ENCODE measurements around the gene SMC1B.
"Not testable (repeated sequence)": the region's sequence is repeated elsewhere in the genome, so short reads cannot be mapped to it uniquely, and the experiment has no call there.

SMC1B gene

GRCh38 chr22:45302751-45303150, 110.6 kb downstream of the SMC1B start:
- DNase-seq (ENCODE audit: low spot score) = no peak
- TF ChIP-seq CTCF (IDR thresholded peaks at IDR 0.05; ENCODE audit: extremely low read depth, missing control alignments) = no peak

GRCh38 chr22:45298934-45299505, 114.4 kb downstream of the SMC1B start:
- DNase-seq (ENCODE audit: low spot score) = no peak
- no peak for TF ChIP-seq CTCF (IDR thresholded peaks at IDR 0.05; ENCODE audit: extremely low read depth, missing control alignments)

- no peak for DNase-seq (ENCODE audit: low spot score)
- TF ChIP-seq CTCF (IDR thresholded peaks at IDR 0.05; ENCODE audit: extremely low read depth, missing control alignments) = no peak
These were observed 116.6 kb downstream of the SMC1B start for GRCh38 chr22:45296628-45297297.

- no peak for DNase-seq (ENCODE audit: low spot score)
- TF ChIP-seq CTCF (IDR thresholded peaks at IDR 0.05; ENCODE audit: extremely low read depth, missing control alignments) = no peak
These were observed 117.9 kb downstream of the SMC1B start for GRCh38 chr22:45295492-45295891.

GRCh38 chr22:45295004-45295403, 118.4 kb downstream of the SMC1B start:
- not testable (repeated sequence) for DNase-seq (ENCODE audit: low spot score)

All from GM20000 (cell line).